Skeletal muscle satellite cell (primary cell): Measurements from ENCODE around the gene OR9G1. TPM values are rescaled to one million over a fixed set of nuclear protein-coding genes. Genes with fewer than 3 reads are reported as not detected.
"Not testable (repeated sequence)": the region's sequence is repeated elsewhere in the genome, so short reads cannot be mapped to it uniquely, and the experiment has no call there.

Experiments
- H3K27me3 ChIP-seq: 2 replicates; pipeline ENCODE4 v1.7.0; 2013; ENCODE audit warnings: low read length; ENCODE audit not compliant: control insufficient read depth, insufficient read depth
- H3K36me3 ChIP-seq: 2 replicates; pipeline ENCODE4 v1.7.0; 2013; ENCODE audit warnings: mild to moderate bottlenecking, control low read depth, low read length; ENCODE audit not compliant: insufficient read depth
- H3K4me1 ChIP-seq: 2 replicates; pipeline ENCODE4 v1.7.0; 2013; ENCODE audit warnings: low read length; ENCODE audit not compliant: control insufficient read depth, insufficient read depth
- H3K4me2 ChIP-seq: 2 replicates; pipeline ENCODE4 v1.7.0; 2013; ENCODE audit warnings: mild to moderate bottlenecking, low read length
- H3K4me3 ChIP-seq: 2 replicates; pipeline ENCODE4 v1.7.0; 2013; ENCODE audit warnings: low read length
- H3K9ac ChIP-seq: 2 replicates; pipeline ENCODE4 v1.7.0; 2013; ENCODE audit warnings: mild to moderate bottlenecking, low read depth, low read length, moderate library complexity
- H3K9me3 ChIP-seq: replicated peaks from 2 replicates; pipeline ENCODE4 v1.7.0; 2013; ENCODE audit warnings: mild to moderate bottlenecking, control low read depth, low read length
- total RNA-seq: library from RNA; depleted of rRNA; stranded (reverse); fragments of >200 nt; gene quantifications from 2 replicates; pipeline ENCODE4 v1.2.3, GENCODE V29; 2012; rRNA removed

Gene OR9G1
- total RNA-seq: not detected in 2 replicates

DNA sequence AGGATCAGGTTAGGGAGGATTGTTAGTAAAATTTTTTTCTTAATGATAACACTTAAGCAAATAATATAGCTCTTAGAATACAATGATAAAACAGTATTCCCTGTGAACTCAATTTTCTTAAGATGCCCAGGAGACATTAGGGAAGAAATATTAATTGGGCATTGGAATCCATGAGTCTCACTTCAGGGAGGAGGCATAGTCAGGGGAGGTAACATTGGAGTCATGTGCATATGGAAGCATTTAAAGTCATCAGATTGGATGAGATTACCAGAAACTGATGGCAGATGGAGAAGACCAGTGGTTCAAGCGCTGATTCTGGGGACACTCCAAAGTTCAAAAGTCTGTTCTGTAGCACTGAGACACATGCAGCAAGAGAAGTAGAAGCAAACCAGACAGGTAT, at the start of gene OR9G1:
OR9G1 (plus strand) TSS at position 301 of the 400 bp plus-strand sequence. CDS start 1,293 bp downstream, outside the sequence.
- Histone ChIP-seq H3K27me3 (no peaks in the 10 kb centered on the region), H3K9ac (no peak within 1 kb of the TSS), H3K36me3 (no peaks in the 10 kb centered on the region), H3K4me2 (no peak within 1 kb of the TSS), H3K9me3 (peaks cover 12% of the 10 kb centered on the region), H3K4me3 (no peak within 1 kb of the TSS), H3K4me1 (no peaks in the 10 kb centered on the region)

DNA sequence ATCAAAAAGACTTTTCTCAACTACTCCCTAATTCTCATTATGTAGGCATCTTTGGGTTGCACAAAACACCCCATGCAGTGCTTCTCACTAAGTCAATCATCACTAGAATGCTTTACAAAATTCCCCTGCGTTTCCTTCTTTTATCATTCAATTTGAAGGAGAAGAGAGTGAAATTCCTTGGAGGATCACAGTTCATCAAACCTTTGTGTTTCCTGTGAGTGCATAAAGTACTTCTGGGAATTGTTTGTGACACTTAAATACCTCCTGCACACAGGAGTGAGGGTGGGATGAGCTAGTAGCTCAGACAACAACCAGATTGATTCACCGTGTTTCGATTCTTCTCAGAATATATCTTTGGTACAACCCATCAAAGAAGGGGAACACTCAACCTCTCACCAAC, 39.1 kb upstream of the OR9G1 start:
- no peak overlapping the region for H3K9ac ChIP-seq
- H3K36me3 ChIP-seq: no peaks in the 10 kb centered on the region
- H3K4me1 ChIP-seq: no peaks in the 10 kb centered on the region
- no peaks in the 10 kb centered on the region for H3K27me3 ChIP-seq
- H3K4me3 ChIP-seq: no peak overlapping the region
- peaks cover 4% of the 10 kb centered on the region for H3K9me3 ChIP-seq
- no peak overlapping the region for H3K4me2 ChIP-seq

DNA sequence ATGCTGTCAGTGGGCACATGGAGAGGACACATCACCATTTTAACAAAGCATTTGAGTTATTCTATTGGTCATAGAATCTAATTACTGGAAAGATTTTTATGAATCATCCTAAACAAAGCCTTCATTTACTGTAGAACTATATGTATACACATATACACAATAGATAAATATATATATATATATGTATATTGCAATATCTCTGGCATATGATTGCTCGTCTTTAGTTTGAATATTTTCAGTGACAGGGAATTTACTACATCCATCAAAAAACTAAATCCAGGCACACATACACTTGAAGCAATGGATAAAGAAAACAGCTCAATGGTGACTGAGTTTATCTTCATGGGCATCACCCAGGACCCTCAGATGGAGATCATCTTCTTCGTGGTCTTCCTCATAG, 35.5 kb upstream of the OR9G1 start, which contains the start of gene OR5AR1:
OR5AR1 (plus strand) TSS at position 301 of the 400 bp plus-strand sequence; CDS start at position 301, 0 bp downstream.
- Histone ChIP-seq H3K9me3 (peaks cover 4% of the 10 kb centered on the region), H3K4me3 (no peak within 1 kb of the TSS), H3K36me3 (no peaks in the 10 kb centered on the region), H3K27me3 (no peaks in the 10 kb centered on the region), H3K4me2 (no peak within 1 kb of the TSS), H3K4me1 (no peaks in the 10 kb centered on the region), H3K9ac (no peak within 1 kb of the TSS)

DNA sequence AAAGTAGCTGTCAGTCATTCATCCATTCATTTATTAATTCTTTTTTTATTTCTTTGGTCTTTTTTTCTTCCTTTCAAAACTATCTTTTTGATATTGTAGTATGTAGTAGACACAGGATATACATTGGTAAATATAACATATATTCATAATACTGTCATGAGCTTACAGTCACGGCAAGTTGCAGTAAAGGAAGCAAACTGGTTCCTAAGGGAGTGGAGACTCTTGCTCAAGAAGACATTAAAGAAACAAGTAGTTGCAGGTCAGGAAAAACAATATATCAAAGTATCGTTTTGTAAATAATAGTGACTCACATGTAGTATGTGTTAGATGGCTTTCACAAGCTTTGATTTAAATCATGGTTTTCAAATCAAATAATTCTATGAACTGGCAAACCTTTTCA, 27.9 kb upstream of the OR9G1 start:
- Histone ChIP-seq H3K9ac (no peak overlapping the region), H3K4me3 (no peak overlapping the region), H3K27me3 (no peaks in the 10 kb centered on the region), H3K4me1 (no peaks in the 10 kb centered on the region), H3K4me2 (no peak overlapping the region), H3K36me3 (no peaks in the 10 kb centered on the region), H3K9me3 (peaks cover 4% of the 10 kb centered on the region)

DNA sequence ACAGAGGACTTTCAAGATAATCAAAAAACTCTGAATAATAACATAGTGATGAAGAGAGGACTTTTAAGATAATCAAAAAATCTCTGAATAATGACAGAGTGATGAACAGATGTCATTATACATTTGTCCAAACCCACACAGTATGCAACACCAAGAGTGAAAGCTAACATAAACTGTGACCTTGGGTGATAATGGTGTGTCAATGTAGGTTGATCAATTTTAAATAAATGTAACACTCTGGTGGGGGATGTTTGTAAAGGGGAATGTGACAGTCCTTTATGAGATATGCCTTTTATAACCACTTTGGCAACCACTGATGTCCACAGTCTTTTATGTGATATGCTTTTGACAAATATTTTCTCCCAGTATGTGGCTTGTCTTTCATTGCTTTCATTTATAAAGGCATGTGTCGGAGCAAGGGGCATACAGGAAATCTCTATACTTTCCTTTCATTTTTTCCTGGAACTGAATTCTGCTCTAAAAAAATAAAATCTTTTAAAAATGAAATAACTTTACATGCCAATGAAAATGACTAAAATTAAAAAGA, 10.3 kb upstream of the OR9G1 start:
- Histone ChIP-seq H3K4me3 (no peak overlapping the region), H3K4me1 (no peaks in the 10 kb centered on the region), H3K9me3 (no peaks in the 10 kb centered on the region), H3K27me3 (no peaks in the 10 kb centered on the region), H3K36me3 (no peaks in the 10 kb centered on the region), H3K4me2 (no peak overlapping the region), H3K9ac (no peak overlapping the region)

- H3K4me3 ChIP-seq, H3K27me3 ChIP-seq, H3K4me2 ChIP-seq, H3K9me3 ChIP-seq, H3K4me1 ChIP-seq, H3K36me3 ChIP-seq, H3K9ac ChIP-seq: not testable (repeated sequence)
Observed at GRCh38 chr11:56691179-56691578, 7.7 kb upstream of the OR9G1 start.

GRCh38 chr11:56693428-56693827, 5.5 kb upstream of the OR9G1 start:
- Histone ChIP-seq H3K4me1 (no peaks in the 10 kb centered on the region), H3K9ac (no peak overlapping the region), H3K27me3 (no peaks in the 10 kb centered on the region), H3K4me3 (no peak overlapping the region), H3K9me3 (no peaks in the 10 kb centered on the region), H3K36me3 (no peaks in the 10 kb centered on the region), H3K4me2 (no peak overlapping the region)

DNA sequence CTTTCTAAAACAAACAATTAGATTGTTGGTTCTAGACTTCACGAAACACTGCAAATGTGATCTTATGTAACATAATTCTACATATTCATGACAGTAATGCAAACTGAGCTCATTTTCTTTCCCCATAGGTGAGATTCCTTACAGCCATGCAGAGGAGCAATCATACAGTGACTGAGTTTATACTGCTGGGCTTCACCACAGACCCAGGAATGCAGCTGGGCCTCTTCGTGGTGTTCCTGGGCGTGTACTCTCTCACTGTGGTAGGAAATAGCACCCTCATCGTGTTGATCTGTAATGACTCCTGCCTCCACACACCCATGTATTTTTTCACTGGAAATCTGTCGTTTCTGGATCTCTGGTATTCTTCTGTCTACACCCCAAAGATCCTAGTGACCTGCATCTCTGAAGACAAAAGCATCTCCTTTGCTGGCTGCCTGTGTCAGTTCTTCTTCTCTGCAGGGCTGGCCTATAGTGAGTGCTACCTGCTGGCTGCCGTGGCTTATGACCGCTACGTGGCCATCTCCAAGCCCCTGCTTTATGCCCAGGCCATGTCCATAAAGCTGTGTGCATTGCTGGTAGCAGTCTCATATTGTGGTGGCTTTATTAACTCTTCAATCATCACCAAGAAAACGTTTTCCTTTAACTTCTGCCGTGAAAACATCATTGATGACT, 1.5 kb downstream of the OR9G1 start:
- Histone ChIP-seq H3K9ac (no peak overlapping the region), H3K36me3 (no peaks in the 10 kb centered on the region), H3K27me3 (no peaks in the 10 kb centered on the region), H3K9me3 (peaks cover 22% of the 10 kb centered on the region), H3K4me2 (no peak overlapping the region), H3K4me1 (no peaks in the 10 kb centered on the region), H3K4me3 (no peak overlapping the region)

GRCh38 chr11:56700914-56701485, 2.1 kb downstream of the OR9G1 start:
- Histone ChIP-seq H3K9ac (no peak overlapping the region), H3K27me3 (no peaks in the 10 kb centered on the region), H3K4me2 (no peak overlapping the region), H3K4me1 (no peaks in the 10 kb centered on the region), H3K9me3 (peaks cover 25% of the 10 kb centered on the region), H3K36me3 (no peaks in the 10 kb centered on the region), H3K4me3 (no peak overlapping the region)

DNA sequence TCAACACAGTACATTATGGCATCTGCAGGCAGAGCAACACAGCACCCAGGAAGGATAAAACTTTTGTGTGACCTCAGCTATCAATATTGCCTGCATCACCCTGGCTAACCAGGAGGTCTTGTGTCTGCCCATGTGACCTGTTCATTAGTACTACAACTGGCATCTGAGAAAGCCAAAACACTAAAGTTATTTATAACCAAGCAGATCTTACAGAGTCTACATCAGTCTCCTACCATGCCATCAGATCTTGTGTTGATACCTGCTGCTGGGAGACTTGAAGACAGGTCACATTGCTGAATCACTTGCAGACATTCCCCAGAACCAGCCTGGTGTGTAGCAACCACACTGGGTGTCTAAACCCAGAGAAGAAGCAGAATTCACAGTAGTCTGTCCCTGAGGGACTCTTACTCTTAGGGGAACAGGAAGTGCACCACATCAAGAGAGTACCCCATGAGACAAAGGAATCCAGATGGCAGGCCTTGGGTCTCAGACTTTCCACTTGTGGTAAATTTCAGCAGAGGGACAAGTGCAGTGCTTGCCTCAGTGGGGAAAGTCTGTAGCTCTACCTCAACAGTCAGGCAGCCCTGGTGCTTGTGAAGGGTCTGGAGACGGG, 7.0 kb downstream of the OR9G1 start:
- no peaks in the 10 kb centered on the region for H3K27me3 ChIP-seq
- no peaks in the 10 kb centered on the region for H3K4me1 ChIP-seq
- no peaks in the 10 kb centered on the region for H3K36me3 ChIP-seq
- H3K4me3 ChIP-seq: no peak overlapping the region
- no peak overlapping the region for H3K4me2 ChIP-seq
- peaks cover 20% of the 10 kb centered on the region for H3K9me3 ChIP-seq
- H3K9ac ChIP-seq: no peak overlapping the region

DNA sequence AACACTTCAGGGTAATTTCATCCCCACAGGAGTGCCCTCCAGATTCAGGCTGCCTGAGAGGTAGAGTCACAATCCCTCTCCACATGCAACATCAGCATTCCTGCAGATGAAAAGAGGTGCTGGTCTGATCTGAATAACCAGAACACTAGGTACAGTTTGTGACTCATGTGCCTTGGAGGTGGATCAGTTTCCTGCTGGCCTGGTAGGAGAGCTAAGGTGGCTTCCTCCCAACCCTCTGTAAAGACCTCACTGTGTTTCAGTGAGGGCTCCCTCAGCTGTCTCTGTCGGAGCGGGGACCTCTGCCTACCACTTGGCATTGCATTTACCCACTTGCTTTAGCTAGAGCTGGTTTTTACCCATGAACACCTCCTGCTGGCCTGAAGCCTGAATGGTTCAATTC, 7.6 kb downstream of the OR9G1 start:
- peaks cover 16% of the 10 kb centered on the region for H3K9me3 ChIP-seq
- no peaks in the 10 kb centered on the region for H3K36me3 ChIP-seq
- no peaks in the 10 kb centered on the region for H3K4me1 ChIP-seq
- no peak overlapping the region for H3K4me3 ChIP-seq
- no peak overlapping the region for H3K4me2 ChIP-seq
- no peak overlapping the region for H3K9ac ChIP-seq
- H3K27me3 ChIP-seq: no peaks in the 10 kb centered on the region
